Vagina (tissue), 2 donors: ENCODE data around the gene FAAH2.
"Not testable (repeated sequence)": the region's sequence is repeated elsewhere in the genome, so short reads cannot be mapped to it uniquely, and the experiment has no call there.

ENCODE experiments used
- POLR2AphosphoS5 ChIP-seq, 2 donors: sonication (generic); formaldehyde crosslinking; IDR thresholded peaks; one replicate each; pipeline ENCODE4 v1.9.0; 2017; ENCODE audit warnings: antibody characterized with exemption in 2 of 2, mild to moderate bottlenecking in 2 of 2, low read depth in 1 of 2; ENCODE audit not compliant: insufficient read depth in 1 of 2
- TF ChIP-seq, protein P1 (sequence below), 3 experiments: fragments of 450-650 bp in 2 of 3; fragments of 200-600 bp in 1 of 3; sonication (generic) in 1 of 3; IDR thresholded peaks; one replicate each; pipeline ENCODE4 v1.5.1; 2017 to 2019; ENCODE audit warnings: antibody characterized with exemption in 3 of 3, mild to moderate bottlenecking in 2 of 3, moderate library complexity in 2 of 3

GRCh38 chrX:57335790-57336189 is 49.3 kb downstream of the FAAH2 start:
- TF ChIP-seq POLR2AphosphoS5 (IDR thresholded peaks at IDR 0.05; ENCODE audit: insufficient read depth in 1 of 2, low read depth in 1 of 2) = not testable (repeated sequence)
- TF ChIP-seq, protein P1, sequence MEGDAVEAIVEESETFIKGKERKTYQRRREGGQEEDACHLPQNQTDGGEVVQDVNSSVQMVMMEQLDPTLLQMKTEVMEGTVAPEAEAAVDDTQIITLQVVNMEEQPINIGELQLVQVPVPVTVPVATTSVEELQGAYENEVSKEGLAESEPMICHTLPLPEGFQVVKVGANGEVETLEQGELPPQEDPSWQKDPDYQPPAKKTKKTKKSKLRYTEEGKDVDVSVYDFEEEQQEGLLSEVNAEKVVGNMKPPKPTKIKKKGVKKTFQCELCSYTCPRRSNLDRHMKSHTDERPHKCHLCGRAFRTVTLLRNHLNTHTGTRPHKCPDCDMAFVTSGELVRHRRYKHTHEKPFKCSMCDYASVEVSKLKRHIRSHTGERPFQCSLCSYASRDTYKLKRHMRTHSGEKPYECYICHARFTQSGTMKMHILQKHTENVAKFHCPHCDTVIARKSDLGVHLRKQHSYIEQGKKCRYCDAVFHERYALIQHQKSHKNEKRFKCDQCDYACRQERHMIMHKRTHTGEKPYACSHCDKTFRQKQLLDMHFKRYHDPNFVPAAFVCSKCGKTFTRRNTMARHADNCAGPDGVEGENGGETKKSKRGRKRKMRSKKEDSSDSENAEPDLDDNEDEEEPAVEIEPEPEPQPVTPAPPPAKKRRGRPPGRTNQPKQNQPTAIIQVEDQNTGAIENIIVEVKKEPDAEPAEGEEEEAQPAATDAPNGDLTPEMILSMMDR (IDR thresholded peaks at IDR 0.05) = not testable (repeated sequence)
